Parathyroid adenoma (tissue), 2 donors: Measurements from ENCODE around the gene SLC2A2.

Experiments
- H2AFZ ChIP-seq: fragments of 300-600 bp; sonication (generic); one replicate; pipeline ENCODE4 v1.7.0; 2017; ENCODE audit warnings: antibody characterized with exemption, mild to moderate bottlenecking
- H3K27ac ChIP-seq: fragments of 300-600 bp; sonication (generic); one replicate; pipeline ENCODE4 v1.7.0; 2017
- H3K27me3 ChIP-seq: fragments of 300-600 bp; sonication (generic); one replicate; pipeline ENCODE4 v1.7.0; 2017; ENCODE audit warnings: low read length; ENCODE audit not compliant: control insufficient read depth, insufficient read depth
- H3K36me3 ChIP-seq: fragments of 300-600 bp; sonication (generic); one replicate; pipeline ENCODE4 v1.7.0; 2017; ENCODE audit warnings: low read length; ENCODE audit not compliant: control insufficient read depth, insufficient read depth
- H3K4me1 ChIP-seq: fragments of 300-600 bp; sonication (generic); one replicate; pipeline ENCODE4 v1.7.0; 2017; ENCODE audit warnings: control low read depth
- H3K4me2 ChIP-seq: fragments of 300-600 bp; sonication (generic); one replicate; pipeline ENCODE4 v1.7.0; 2017; ENCODE audit warnings: low read length
- H3K4me3 ChIP-seq: fragments of 300-600 bp; sonication (generic); one replicate; pipeline ENCODE4 v1.7.0; 2017; ENCODE audit warnings: low read depth, low read length
- H3K79me2 ChIP-seq: fragments of 300-600 bp; sonication (generic); one replicate; pipeline ENCODE4 v1.7.0; 2017; ENCODE audit warnings: control low read depth
- H3K9ac ChIP-seq: fragments of 300-600 bp; sonication (generic); one replicate; pipeline ENCODE4 v1.7.0; 2017; ENCODE audit warnings: mild to moderate bottlenecking
- H3K9me3 ChIP-seq: fragments of 300-600 bp; sonication (generic); one replicate; pipeline ENCODE4 v1.7.0; 2017; ENCODE audit warnings: low read length; ENCODE audit not compliant: control insufficient read depth
- TF ChIP-seq, protein P1 (sequence below): fragments of 300-600 bp; sonication (generic); IDR thresholded peaks from one replicate; pipeline ENCODE4 v1.7.0; 2017; ENCODE audit warnings: antibody characterized with exemption, mild to moderate bottlenecking
- donor health status: primary hyperparathyroidism.

SLC2A2 gene

GRCh38 chr3:170982733-170983132 lies 43.8 kb downstream of the SLC2A2 start:
- Histone ChIP-seq H2AFZ (no peak overlapping the region), H3K36me3 (no peaks in the 10 kb centered on the region), H3K27ac (no peak overlapping the region), H3K79me2 (no peaks in the 10 kb centered on the region), H3K9ac (no peak overlapping the region), H3K4me3 (no peak overlapping the region), H3K27me3 (no peaks in the 10 kb centered on the region), H3K4me1 (no peaks in the 10 kb centered on the region), H3K4me2 (no peak overlapping the region), H3K9me3 (no peaks in the 10 kb centered on the region)
- TF ChIP-seq, protein P1, sequence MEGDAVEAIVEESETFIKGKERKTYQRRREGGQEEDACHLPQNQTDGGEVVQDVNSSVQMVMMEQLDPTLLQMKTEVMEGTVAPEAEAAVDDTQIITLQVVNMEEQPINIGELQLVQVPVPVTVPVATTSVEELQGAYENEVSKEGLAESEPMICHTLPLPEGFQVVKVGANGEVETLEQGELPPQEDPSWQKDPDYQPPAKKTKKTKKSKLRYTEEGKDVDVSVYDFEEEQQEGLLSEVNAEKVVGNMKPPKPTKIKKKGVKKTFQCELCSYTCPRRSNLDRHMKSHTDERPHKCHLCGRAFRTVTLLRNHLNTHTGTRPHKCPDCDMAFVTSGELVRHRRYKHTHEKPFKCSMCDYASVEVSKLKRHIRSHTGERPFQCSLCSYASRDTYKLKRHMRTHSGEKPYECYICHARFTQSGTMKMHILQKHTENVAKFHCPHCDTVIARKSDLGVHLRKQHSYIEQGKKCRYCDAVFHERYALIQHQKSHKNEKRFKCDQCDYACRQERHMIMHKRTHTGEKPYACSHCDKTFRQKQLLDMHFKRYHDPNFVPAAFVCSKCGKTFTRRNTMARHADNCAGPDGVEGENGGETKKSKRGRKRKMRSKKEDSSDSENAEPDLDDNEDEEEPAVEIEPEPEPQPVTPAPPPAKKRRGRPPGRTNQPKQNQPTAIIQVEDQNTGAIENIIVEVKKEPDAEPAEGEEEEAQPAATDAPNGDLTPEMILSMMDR = no peak

DNA sequence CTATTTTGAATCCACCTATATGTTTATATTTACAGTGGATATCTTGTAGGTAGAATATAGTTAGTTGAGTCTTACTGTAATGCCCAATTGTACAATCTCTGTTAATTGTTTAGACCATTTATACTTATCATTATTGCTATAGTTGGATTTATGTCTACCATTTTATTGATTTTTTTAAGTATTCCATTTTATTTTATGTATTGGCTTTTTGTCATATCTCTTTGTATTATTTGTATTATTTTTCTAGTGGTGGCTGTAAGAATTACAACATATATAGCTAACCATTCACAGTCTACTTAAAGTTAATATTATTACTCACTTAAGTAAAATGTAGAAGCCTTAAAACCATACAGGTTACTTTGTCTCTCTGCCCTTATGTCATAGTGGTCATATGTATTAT lies 46.1 kb downstream of the SLC2A2 start:
- Histone ChIP-seq H3K4me1 (no peaks in the 10 kb centered on the region), H3K27me3 (no peaks in the 10 kb centered on the region), H3K9me3 (no peaks in the 10 kb centered on the region), H3K27ac (no peak overlapping the region), H3K36me3 (no peaks in the 10 kb centered on the region), H3K9ac (no peak overlapping the region), H2AFZ (no peak overlapping the region), H3K79me2 (no peaks in the 10 kb centered on the region), H3K4me3 (no peak overlapping the region), H3K4me2 (no peak overlapping the region)
- TF ChIP-seq, protein P1 = no peak

GRCh38 chr3:170977949-170978745 lies 48.4 kb downstream of the SLC2A2 start:
- H3K36me3 ChIP-seq = no peaks in the 10 kb centered on the region
- no peak overlapping the region for H3K4me2 ChIP-seq
- H3K27ac ChIP-seq = no peak overlapping the region
- no peaks in the 10 kb centered on the region for H3K79me2 ChIP-seq
- no peaks in the 10 kb centered on the region for H3K4me1 ChIP-seq
- H3K9me3 ChIP-seq = no peaks in the 10 kb centered on the region
- H3K9ac ChIP-seq = no peak overlapping the region
- TF ChIP-seq, protein P1 = no peak
- no peak overlapping the region for H2AFZ ChIP-seq
- H3K4me3 ChIP-seq = no peak overlapping the region
- no peaks in the 10 kb centered on the region for H3K27me3 ChIP-seq

- no peak overlapping the region for H3K4me2 ChIP-seq
- TF ChIP-seq, protein P1 = no peak
Measured at GRCh38 chr3:170976190-170976519, 50.4 kb downstream of the SLC2A2 start.

More at GRCh38 chr3:170976190-170976519, 50.4 kb downstream of the SLC2A2 start:
- no peak overlapping the region for H2AFZ ChIP-seq
- H3K27ac ChIP-seq = no peak overlapping the region
- H3K9me3 ChIP-seq = no peaks in the 10 kb centered on the region
- H3K79me2 ChIP-seq = no peaks in the 10 kb centered on the region
- no peaks in the 10 kb centered on the region for H3K27me3 ChIP-seq
- no peaks in the 10 kb centered on the region for H3K36me3 ChIP-seq
- H3K4me1 ChIP-seq = no peaks in the 10 kb centered on the region
- no peak overlapping the region for H3K4me3 ChIP-seq
- no peak overlapping the region for H3K9ac ChIP-seq
